G401 (cell line): ENCODE results near the gene RAB36. TPM values are rescaled to one million over a fixed set of nuclear protein-coding genes. Genes with fewer than 3 reads are reported as not detected.
A peak's percentile ranks its signal among the peaks of the same experiment; 100 is the strongest.

Experiments used
- DNase-seq: peaks from one replicate; pipeline ENCODE4 v3.0.0-alpha.2; 2015; ENCODE audit warnings: low spot score
- in situ Hi-C: cut with HindIII; loops from 2 replicates; pipeline ENCODE4 v1.10.0; 2016; ENCODE audit warnings: low sequenced_read_pairs, mixed read lengths
- total RNA-seq: library from RNA; depleted of rRNA; stranded (reverse); fragments of >200 nt; shearing (Covaris generic); gene quantifications from 2 replicates; pipeline ENCODE4 v1.2.3, GENCODE V29; 2014

The RAB36 gene
- total RNA-seq, 1 experiment from 2014 or later = 1.5 TPM

DNA sequence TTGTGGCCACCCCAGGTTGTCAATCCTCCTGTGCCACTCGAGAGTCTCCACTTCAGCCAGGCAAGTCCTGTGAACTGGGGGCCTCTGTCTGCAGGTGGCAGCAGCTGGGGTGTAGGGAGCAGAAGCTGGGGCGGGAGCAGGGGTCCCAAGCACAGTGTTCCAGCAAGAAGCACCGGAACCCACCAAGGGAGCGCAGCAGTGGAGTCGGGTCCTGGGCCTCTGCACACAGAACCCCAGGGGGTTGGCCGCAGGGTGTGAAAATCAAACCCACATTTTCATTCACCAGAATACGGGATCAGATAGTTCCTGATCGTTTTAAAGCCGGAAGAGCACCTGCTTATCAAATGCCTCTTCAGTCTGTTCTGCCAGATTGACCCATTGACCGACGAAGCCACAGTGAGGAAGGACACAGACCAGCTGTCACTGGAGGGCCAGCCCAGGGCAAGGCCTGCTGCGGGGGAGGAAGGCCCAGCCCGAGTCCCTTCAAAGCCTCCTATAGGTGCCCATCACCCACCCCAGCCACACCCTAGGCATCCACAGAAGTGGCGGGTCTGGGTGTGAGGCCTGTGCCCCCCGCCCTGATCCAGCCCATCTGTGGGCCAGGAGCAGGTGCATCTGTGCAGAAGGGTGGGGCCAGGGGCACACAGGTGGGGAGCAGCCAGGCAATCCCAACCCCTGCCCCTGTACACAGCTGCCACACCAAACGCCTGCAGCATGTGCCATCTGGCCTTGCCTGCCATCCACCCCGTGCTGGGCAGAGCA is 37.6 kb upstream of the RAB36 start:
- DNase-seq = no peak
- in situ Hi-C loops = no loop called here

DNA sequence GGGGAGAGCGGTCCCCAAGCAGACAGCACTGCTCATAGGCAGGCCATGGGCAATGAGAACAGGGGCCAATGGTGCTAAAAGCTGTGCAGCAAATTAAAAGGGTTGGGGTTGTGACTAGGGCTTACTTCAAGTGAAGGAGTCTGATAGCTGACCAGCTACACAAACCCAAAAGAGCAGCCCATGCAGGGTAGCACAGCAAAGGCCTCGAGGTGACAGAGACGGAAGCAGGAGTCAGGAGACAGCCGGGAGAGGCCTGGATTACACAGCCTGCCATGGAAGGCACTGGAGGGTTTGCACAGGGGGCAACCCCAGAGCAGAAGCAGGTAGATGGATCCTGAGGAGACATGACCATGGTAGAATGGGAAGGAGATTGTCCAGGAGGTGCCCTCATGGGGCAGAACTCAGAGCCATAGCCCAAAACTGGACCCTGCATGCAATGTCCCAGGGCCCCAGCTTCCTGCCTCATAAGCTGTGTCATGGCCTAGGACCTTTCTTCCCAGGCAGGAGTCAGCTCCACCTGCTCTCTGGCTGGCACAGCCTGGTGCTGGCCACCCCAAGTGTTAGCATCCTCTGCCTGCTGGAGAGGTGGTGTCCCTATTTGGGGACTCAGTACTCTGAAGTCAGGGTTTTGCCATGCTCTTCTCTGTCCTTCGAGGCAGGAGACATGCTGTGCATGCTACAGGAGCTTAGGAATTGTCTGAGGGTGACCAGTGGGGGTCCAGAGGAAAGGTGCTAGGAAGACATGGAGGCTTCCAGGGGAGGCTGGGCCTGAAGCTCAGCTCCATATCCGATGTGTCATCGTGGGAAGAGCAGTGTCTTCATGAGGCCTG is 36.8 kb upstream of the RAB36 start:
- no peak for DNase-seq
- in situ Hi-C loops = no loop called here

DNA sequence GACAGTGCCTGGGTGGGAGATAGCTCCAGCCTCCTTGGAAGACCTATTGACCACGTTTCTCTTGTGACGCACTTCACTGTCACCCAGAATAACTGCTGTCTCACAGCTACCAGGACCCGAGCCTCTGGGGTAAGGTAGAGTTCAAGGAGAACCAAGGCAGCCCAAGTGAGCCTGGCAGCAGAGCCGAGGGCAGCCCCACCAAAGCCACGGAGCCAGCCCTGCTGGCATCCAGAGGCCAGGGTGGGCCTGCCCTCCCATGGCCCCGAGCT is 36.3 kb upstream of the RAB36 start:
- DNase-seq = no peak
- in situ Hi-C loops = no loop called here

DNA sequence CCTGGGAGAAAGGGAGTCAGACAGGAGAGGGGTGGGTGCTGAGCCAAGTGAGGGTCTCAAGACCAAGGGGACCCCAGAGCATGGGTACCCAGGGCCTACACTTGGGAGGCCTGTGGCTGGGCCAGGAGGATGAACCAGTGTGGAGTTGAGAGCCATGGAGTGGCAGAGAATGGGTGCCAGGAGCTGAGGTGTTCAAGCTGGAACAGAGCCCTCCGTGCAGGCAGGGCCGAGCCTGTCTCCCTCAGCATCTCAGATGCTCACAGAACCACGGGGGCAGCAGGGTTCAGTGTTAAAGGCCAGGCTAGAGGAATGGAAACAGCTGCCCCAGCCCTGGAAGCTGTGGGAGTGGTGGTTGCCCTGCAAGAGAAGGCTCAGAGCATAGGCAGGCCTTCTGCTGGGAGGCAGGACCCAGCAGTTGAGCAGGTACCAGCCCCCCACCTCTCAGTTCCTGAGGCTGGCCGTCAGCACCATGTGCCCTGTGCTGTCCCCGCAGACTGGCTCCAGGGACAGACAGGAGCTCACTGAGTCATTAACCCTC is 35.8 kb upstream of the RAB36 start:
- in situ Hi-C loops = no loop called here
- peak; percentile 73 for DNase-seq

DNA sequence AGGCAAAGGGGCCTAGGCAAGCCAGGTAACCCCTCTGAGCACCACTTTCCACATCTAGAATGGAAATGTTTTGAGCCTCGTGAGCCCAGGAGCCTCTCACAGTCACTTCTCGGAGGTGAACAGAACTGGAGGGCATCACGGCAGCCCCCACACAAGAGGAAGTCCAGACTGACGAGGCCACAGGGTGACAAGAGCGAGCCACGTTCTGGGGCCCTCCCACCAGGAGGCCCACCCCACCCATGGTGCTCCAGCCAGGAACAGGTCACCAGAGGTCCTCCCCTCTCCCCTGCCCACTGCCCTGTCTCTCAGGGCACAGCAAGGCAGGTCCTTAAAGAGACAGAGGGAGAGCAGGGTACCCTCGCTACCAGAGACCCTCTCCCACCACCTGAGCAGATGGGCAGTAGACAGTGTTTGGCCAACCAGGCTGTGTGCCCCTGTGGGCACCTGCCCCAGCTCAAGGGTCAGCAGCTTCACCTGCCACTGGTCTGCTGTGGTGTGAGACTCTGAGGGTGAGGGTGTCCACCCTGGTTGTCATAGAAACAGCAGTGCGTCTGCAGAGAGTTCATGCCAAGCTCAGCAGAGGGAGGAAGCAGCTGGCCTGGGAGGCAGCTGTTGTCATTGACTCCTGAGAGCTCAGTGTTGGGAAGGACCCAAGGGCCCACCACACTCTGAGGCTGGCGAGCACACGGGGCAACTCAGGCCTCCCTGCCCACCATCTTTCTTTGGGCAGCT is 34.9 kb upstream of the RAB36 start:
- DNase-seq = no peak

DNA sequence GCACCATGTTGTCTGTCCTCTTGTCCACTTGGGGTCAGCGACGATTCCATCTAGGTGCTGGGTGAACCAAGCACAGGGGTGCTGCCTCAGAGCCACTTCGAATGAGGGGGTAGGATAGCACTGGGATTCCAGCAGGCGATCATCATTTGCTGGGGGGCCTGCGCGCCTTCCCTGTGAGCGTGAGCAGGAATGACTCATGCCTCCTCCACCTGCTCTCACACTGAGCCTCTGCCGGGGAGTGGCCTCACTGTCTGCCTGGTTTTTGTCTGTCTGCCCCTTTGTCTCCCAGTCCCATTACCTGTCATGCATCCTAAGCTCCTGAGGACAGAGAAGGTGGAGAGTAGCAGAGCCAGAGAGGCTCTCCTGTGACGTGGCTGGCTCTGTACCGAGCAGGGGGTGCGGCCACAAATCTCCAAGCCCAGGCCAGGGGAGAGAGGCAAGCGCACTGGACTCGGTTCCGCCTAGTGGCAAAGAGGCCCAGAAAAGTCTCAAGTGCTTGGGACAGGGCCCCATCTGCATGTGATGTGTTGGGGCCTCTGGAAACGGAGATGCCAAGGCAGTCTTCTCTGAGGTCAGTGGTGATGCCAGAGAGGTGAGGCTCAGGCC is 34.3 kb upstream of the RAB36 start:
- DNase-seq = peak; percentile 37

More for the DNA sequence above, 34.9 kb upstream of the RAB36 start:
- in situ Hi-C loops = no loop called here

DNA sequence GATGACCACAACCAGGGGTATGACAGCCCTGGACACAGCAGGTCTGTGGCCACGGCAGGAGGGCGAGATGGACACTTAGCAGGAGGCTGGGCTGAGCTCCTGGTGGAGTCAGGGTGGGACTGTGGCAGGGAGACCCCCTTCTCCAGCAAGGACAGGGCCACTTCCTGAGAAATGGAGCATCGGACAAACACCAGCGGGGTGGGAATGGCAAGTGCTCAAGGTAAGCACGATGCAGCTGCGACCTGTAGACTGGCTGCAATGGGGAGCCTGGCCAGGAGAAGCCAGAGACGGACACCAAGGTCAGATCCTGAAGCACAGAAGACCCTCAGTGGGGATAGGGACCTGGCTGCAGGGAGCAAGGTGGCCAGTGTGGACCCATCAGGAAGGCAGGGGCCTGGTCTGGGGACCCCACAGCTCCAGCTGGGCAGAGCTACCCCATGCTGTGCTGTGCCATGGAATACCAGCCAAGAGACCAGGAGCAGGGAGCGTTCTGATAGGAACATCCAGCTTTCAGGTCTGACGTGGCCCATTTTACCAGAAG is 32.7 kb upstream of the RAB36 start:
- in situ Hi-C loops = no loop called here

More for the DNA sequence above, 34.3 kb upstream of the RAB36 start:
- in situ Hi-C loops = no loop called here

DNA sequence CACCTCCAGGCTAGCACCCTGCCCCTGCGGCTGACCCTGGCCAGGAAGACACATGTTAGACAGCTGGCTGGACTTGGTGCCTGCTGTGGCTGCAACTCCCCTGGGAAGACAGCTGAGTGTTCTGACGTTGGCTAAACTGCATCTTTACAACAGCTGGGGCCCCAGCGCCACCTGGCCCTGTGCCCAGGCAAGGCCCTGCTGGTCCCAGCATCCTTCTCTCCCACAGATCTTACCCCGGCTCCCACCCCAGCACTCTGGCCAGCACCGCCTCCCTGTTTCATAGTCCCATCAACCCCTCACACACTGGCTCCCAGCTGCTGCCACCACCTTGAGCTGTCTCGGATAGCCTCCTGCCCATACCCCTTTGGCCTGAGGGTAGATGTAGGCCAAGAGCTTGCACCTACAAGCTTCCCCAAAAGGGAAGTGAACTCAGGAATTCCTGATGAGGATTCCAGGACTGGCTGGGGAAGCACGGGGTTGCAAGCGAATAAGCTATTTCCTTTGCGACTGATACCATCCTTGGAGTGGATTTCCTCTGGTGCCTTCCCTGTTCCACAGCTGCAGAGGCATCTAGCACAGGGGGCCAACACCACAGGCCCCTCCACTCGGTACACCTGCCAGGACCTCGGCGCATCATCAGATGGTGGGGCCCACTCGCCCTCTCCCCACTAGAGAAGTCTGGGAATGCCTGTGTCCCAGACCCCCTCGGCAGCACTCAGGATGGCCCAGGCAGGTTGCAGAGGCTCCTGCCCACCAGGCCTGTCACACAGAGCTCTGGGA is 32.0 kb upstream of the RAB36 start:
- in situ Hi-C loops = no loop called here
- DNase-seq = no peak

More for the DNA sequence above, 32.7 kb upstream of the RAB36 start:
- DNase-seq = no peak

DNA sequence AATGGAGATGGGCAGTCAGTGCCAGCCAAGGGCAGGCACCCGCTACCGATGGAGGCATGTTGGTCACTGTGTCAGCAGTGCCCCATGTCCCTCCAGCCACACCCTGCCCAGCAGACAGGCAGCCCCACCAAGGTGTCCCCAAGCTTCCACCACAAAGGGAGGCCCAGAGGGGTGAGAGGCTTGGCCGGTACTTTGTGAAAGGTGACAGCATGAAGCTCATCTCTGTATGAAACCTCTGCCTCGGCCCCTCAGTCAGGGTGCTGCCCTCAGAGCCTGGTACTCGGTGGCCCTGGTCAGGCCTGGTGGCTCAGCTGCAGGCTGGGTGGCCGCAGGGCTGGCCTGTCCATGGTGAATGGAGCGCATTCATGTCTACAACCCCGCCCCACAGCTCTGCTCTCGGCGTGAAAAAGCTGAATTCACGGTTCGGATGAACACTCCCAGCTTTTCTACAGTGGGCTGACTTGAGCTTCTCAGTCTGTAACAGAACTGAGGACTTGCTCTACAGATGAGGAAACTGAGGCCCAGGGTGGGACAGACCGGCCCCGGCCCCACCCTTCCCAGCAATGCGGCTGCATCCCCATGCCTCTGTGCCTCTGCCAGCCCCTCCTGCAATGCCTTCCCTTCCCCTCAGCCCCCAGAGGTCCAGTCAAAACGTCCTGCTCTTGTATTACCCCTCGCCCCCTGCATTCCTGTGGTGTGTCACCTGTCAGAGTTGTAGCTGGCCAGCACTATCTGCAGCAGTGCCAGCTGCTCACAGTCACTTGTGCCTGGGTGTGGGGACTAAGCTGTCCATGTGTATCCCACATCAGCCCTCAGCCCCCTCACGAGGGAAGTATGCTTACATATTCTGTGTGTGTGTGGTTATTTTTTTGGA is 31.2 kb upstream of the RAB36 start:
- in situ Hi-C loops = no loop called here
- DNase-seq = no peak

DNA sequence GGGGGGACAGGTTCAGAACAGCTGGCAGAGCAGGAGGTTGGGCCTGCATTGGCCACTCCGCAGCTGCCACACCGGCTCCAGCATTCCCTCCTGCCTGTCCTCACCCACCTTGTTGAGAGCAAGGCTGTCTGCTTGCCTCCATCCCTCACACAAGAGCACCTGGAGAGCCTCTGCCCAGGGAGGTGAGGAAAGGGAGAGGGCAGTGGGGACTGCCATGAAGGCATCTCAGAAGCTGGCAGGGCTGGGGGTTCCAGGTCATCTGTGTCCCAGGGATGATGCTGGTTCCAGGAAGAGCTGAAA is 30.6 kb upstream of the RAB36 start:
- in situ Hi-C loops = no loop called here
- no peak for DNase-seq

DNA sequence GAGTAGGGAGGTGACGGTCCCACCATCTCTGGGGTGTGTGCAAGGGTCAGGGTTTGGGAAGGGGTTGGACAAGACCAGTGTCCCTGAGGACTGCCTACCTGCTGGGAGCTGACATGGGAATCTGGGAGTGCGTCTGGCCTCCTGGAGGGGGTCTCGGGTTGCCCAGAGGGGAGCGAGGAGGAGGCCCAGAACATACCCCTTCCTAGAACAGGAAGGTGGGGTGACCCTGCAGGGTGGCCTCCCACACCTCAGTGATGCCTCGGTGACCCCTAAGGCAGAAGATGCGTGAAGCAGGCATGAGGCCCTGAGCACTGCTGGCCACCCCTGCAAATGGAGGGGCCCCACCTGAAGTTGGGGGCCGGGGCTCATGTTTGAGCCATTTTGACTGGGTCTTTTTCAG is 29.9 kb upstream of the RAB36 start:
- no peak for DNase-seq
- in situ Hi-C loops = no loop called here

DNA sequence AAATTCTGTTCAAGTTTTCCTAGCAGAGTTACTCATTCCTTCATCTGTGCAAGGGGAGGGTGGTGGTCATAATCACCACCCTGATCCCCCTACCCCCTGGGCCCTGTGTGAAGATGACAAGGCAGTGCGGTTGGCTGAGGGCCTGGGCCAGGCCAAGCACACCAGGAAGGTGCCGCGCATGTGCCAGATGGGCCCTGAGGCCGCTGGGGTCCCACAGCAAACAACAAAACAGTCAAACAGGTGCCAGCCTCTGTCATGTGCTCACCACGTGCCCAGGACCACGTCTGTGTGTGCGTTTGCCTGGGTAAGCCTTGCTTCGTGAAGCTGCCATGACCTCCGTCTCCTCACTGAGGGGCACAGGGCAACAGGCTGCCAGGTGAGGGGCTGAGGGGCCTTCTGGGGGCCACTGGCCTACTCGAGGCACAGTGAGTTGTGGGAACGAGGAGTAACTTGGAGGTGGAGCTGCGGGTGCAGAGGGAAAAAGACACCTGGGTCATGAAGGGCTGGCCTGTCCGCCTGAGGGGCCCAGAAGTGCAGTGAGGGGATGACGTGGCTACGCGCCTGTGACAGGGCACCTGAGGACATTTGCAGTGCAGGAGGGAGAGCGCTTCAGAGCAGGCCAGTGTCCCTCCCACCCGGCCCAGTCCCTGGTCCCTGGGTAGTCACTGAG is 29.3 kb upstream of the RAB36 start:
- in situ Hi-C loops = no loop called here
- DNase-seq = no peak

DNA sequence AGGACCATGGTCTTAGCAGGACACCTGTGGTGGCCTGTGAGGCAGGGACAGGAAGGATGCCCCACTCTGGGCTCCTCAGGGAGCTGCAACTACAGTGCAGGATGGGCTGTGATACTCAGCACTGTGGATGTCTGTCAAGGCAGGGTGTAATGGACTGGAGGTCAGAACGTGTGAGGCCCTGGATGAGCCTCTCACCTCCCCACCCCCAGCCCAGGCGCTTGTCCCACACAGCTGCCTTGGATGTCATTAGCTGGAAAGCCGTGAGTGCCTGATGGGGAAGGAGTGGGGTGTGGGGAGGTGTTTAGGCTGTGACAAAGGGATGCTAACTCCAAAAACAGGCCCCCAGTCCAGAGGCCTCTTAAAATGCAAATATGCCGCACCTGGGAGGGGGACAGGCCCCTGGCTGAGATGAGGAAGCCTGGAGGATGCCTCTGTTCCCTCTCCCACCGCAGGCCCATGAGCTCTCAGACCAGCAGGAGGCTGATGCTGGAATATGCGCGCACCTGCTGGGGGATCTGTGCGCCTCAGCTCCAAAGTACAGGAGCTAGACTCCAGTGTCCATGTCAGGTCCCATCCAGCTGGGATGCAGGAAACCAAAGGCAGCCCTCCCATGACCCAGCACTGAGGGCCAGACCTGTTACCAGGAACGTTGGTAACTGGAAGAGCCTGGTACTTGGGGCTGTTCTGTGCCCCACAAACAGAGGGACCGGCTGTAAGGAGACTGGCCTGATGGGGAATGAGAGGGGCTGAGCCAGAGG is 28.6 kb upstream of the RAB36 start:
- in situ Hi-C loops = no loop called here
- no peak for DNase-seq

DNA sequence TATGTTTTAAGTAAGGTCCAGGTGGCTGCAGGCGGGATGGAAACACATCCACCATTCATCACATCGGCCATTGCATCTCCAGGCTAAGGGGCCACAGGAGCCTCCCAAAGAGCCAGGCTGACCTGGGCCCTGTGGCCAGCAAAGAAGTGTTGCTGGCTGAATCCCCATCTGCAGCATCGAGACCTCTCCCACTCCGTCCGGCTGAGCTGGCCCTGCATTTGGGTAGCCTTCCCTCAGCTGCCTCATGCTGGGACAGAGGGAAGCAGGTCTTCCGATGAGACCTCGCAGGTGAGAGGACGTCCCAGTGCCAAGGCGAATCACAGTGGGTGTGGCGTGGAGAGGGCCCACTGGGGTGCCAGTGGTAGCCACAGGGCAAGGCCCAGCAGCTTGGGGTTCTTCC is 28.0 kb upstream of the RAB36 start:
- in situ Hi-C loops = no loop called here
- no peak for DNase-seq

DNA sequence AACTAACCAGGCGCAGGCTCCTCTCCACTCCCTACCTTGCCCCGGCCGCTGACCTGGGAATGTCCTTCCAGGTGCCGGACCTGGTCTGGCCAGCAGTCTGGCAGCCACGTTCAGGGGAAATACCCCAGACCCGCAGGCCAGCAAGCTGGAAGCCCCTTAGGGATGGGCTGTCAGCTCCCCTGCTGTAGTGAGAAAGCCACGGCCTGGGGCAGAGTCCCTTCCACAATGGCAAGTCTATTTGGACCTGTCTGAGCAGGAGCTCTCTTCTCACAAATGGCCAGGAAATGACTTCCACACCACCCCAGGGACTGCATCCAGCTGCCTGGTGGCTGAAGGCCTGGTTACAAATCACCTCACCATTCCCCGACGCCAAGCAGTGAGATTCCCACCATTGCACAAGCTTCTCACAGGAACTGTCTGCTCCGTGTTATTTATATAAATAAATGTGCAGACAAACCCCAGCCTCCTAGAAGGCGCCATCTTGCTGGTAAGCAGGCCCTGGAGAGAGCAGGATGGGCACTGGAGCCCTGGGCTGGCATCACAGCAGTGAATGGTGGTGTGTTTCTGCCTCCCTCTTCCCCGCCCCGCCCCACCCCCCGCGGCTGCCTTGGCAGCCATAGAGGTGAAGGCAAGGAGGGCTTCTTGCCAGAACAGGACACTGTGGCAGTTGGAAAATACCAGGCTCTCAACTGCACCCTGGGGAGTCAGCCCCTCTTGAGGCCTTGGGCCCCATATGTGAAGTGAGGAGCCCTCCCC is 27.2 kb upstream of the RAB36 start:
- peak; percentile 47 for DNase-seq
- in situ Hi-C loops = no loop called here
